Aorta (tissue), 5 donors: Measurements from ENCODE around the gene CAPG. TPM values are rescaled to one million over a fixed set of nuclear protein-coding genes. Genes with fewer than 3 reads are reported as not detected.

ENCODE experiments used
- ATAC-seq: fragments of 200-7000 bp; cut with Tn5 transposase; one replicate; pipeline ENCODE4 v1.9.1; 2022; ENCODE audit warnings: moderate library complexity; ENCODE audit not compliant: low FRiP score
- DNase-seq, 2 donors: peaks; one replicate each; pipeline ENCODE4 v3.0.0-alpha.2; 2020
- H3K27ac ChIP-seq, 2 donors: one replicate each; pipeline ENCODE4 v1.5.1; 2013; ENCODE audit warnings: low read length in 2 of 2, mild to moderate bottlenecking in 2 of 2, moderate library complexity in 2 of 2, control low read depth in 1 of 2, inconsistent platforms in 1 of 2, low read depth in 1 of 2
- H3K27me3 ChIP-seq, 2 donors: one replicate each; pipeline ENCODE4 v1.6.1; 2013; ENCODE audit warnings: control low read depth in 1 of 2, low read length in 1 of 2, mild to moderate bottlenecking in 1 of 2, moderate library complexity in 1 of 2; ENCODE audit not compliant: insufficient read depth in 2 of 2, control insufficient read depth in 1 of 2
- H3K36me3 ChIP-seq, 2 donors: one replicate each; pipeline ENCODE4 v1.6.1; 2013; ENCODE audit warnings: control low read depth in 1 of 2, low read length in 1 of 2, mild to moderate bottlenecking in 1 of 2; ENCODE audit not compliant: insufficient read depth in 2 of 2, control insufficient read depth in 1 of 2
- H3K4me1 ChIP-seq, 2 donors: one replicate each; pipeline ENCODE4 v1.6.1; 2013; ENCODE audit warnings: low read length in 2 of 2, control low read depth in 1 of 2, mild to moderate bottlenecking in 1 of 2, moderate library complexity in 1 of 2; ENCODE audit not compliant: insufficient read depth in 2 of 2, control insufficient read depth in 1 of 2
- H3K4me3 ChIP-seq, 2 donors: one replicate each; pipeline ENCODE4 v1.5.1; 2013; ENCODE audit warnings: low read length in 2 of 2, control low read depth in 1 of 2, mild to moderate bottlenecking in 1 of 2
- H3K9me3 ChIP-seq: one replicate; pipeline ENCODE4 v1.6.1; 2013; ENCODE audit warnings: mild to moderate bottlenecking, low read length; ENCODE audit not compliant: control insufficient read depth
- WGBS, 2 donors: extraction: QIAGEN DNeasy Blood & Tissue Kit; methylation state at CpG; one replicate each; pipeline ENCODE4 v1.1.7; 2013; 5-methylcytosine and 5-hydroxymethylcytosine counted together
- intact Hi-C, 2 donors: fragments of 100-400 bp; cut with DNase I; formaldehyde crosslinking; loops; one replicate each; pipeline versions ENCODE4 v1.14.2 to v1.15.0; 2022
- polyA plus RNA-seq, 2 donors: library from polyadenylated mRNA; stranded (reverse); fragments of 200-250 nt; gene quantifications; one replicate each; pipeline ENCODE4 v1.2.3, GENCODE V29; 2013
- total RNA-seq, 2 donors: library from RNA; stranded (reverse); fragmentation: NEBNext Ultra II Directional; extraction: Animal tissue kit (Norgen Biotek cat#: 25700); gene quantifications; one replicate each; pipeline ENCODE4 v1.2.1, GENCODE V29; 2021
- donor health status: healthy with polysubstance abuse.
- donor health status: Bipolar disorder and iron deficiency.
- donor health status: DM: no; HTN: no; CAD: no.
- donor health status: DM: no; HTN: no; CAD: no.
- donor health status: DM: yes; HTN: yes; CAD: no.

Gene CAPG
- total and polyA plus RNA-seq, 4 donors = 24.9 to 103 (median 72.8) TPM

GRCh38 chr2:85401464-85401805 is 8.7 kb downstream of the CAPG start:
- Histone ChIP-seq H3K4me1 (no peaks in the 10 kb centered on the region), H3K9me3 (no peaks in the 10 kb centered on the region), H3K36me3 (no peaks in the 10 kb centered on the region), H3K4me3 (no peak overlapping the region), H3K27ac (no peak overlapping the region), H3K27me3 (no peaks in the 10 kb centered on the region)
- DNase-seq (peak in 1 of 2 donors; percentile 59), ATAC-seq (no peak)
- intact Hi-C loops = no loop called here
- WGBS, 2 donors = 92 to 97% methylated on average over 7 of the region's 7 CpGs

GRCh38 chr2:85400541-85401463 is 9.4 kb downstream of the CAPG start:
- no peak overlapping the region for H3K4me3 ChIP-seq
- no peaks in the 10 kb centered on the region for H3K27me3 ChIP-seq
- ATAC-seq (peak; percentile 14), DNase-seq (peak in 1 of 2 donors; percentile 58)
- 51% methylated on average over 14 of the region's 14 CpGs for WGBS, 2 donors
- H3K27ac ChIP-seq = no peak overlapping the region
- H3K36me3 ChIP-seq = no peaks in the 10 kb centered on the region
- H3K4me1 ChIP-seq = no peaks in the 10 kb centered on the region
- no peaks in the 10 kb centered on the region for H3K9me3 ChIP-seq
- intact Hi-C loops = no loop called here

- no peaks in the 10 kb centered on the region for H3K9me3 ChIP-seq
- no peak for ATAC-seq
- H3K27ac ChIP-seq = no peak overlapping the region
Observed at GRCh38 chr2:85400023-85400422, 10.1 kb downstream of the CAPG start.

GRCh38 chr2:85399183-85399455 is 11.0 kb downstream of the CAPG start:
- 96 to 98% methylated on average over 8 of the region's 8 CpGs for WGBS, 2 donors
- intact Hi-C loops = no loop called here
- ATAC-seq = no peak

More at GRCh38 chr2:85400023-85400422, 10.1 kb downstream of the CAPG start:
- H3K36me3 ChIP-seq = no peaks in the 10 kb centered on the region
- WGBS, 2 donors = 91 to 94% methylated on average over 8 of the region's 8 CpGs
- H3K4me1 ChIP-seq = no peaks in the 10 kb centered on the region
- no peaks in the 10 kb centered on the region for H3K27me3 ChIP-seq
- intact Hi-C loops = no loop called here
- no peak overlapping the region for H3K4me3 ChIP-seq
- DNase-seq = no peak

GRCh38 chr2:85398426-85399182 is 11.6 kb downstream of the CAPG start:
- ATAC-seq (peak; percentile 24), DNase-seq (peak; percentile 33 to 64)
- H3K27ac ChIP-seq = no peak overlapping the region
- no peaks in the 10 kb centered on the region for H3K4me1 ChIP-seq
- 94% methylated on average over 8 of the region's 8 CpGs for WGBS, 2 donors
- H3K27me3 ChIP-seq = no peaks in the 10 kb centered on the region
- no peaks in the 10 kb centered on the region for H3K36me3 ChIP-seq
- intact Hi-C loops = no loop called here
- H3K9me3 ChIP-seq = no peaks in the 10 kb centered on the region
- no peak overlapping the region for H3K4me3 ChIP-seq

More at GRCh38 chr2:85399183-85399455, 11.0 kb downstream of the CAPG start:
- Histone ChIP-seq H3K4me1 (no peaks in the 10 kb centered on the region), H3K27ac (no peak overlapping the region), H3K27me3 (no peaks in the 10 kb centered on the region), H3K4me3 (no peak overlapping the region), H3K36me3 (no peaks in the 10 kb centered on the region), H3K9me3 (no peaks in the 10 kb centered on the region)
- DNase-seq = no peak

GRCh38 chr2:85397925-85398331 is 12.2 kb downstream of the CAPG start:
- ATAC-seq = no peak
- Histone ChIP-seq H3K36me3 (no peaks in the 10 kb centered on the region), H3K4me1 (no peaks in the 10 kb centered on the region), H3K4me3 (no peak overlapping the region), H3K9me3 (no peaks in the 10 kb centered on the region), H3K27me3 (no peaks in the 10 kb centered on the region), H3K27ac (no peak overlapping the region)
- WGBS, 2 donors = 93 to 99% methylated on average over 4 of the region's 4 CpGs
- peak in 1 of 2 donors; percentile 33 for DNase-seq
- intact Hi-C loops = no loop called here

GRCh38 chr2:85396531-85397470 is 13.4 kb downstream of the CAPG start:
- ATAC-seq (no peak), DNase-seq (peak in 1 of 2 donors; percentile 36)
- H3K27me3 ChIP-seq = no peaks in the 10 kb centered on the region
- no peaks in the 10 kb centered on the region for H3K9me3 ChIP-seq
- 34 to 36% methylated on average over 5 of the region's 5 CpGs for WGBS, 2 donors
- peak overlapping the region; percentile 5 to 64 for H3K27ac ChIP-seq
- intact Hi-C loops = no loop called here
- no peaks in the 10 kb centered on the region for H3K36me3 ChIP-seq
- no peaks in the 10 kb centered on the region for H3K4me1 ChIP-seq
- no peak overlapping the region for H3K4me3 ChIP-seq

GRCh38 chr2:85395912-85396475 is 14.2 kb downstream of the CAPG start:
- Histone ChIP-seq H3K9me3 (no peaks in the 10 kb centered on the region), H3K4me3 (no peak overlapping the region), H3K36me3 (no peaks in the 10 kb centered on the region), H3K27me3 (no peaks in the 10 kb centered on the region), H3K4me1 (no peaks in the 10 kb centered on the region), H3K27ac (peak overlapping the region in 1 of 2 donors; percentile 22)
- ATAC-seq = no peak
- intact Hi-C loops = no loop called here
- 86 to 92% methylated on average over 14 of the region's 14 CpGs for WGBS, 2 donors
- DNase-seq = peak in 1 of 2 donors; percentile 62
